SK-N-SH (cell line): ENCODE data around the gene PAMR1. TPM values are rescaled to one million over a fixed set of nuclear protein-coding genes. Genes with fewer than 3 reads are reported as not detected.

ENCODE experiments used
- CTCF ChIA-PET: fragments of 300-600, 350-600 bp; formaldehyde crosslinking; extraction: SDS; loops from one replicate; lab custom pipeline; 2021; lab: Yijun Ruan, JAX
- POLR2A ChIA-PET: fragments of 350-600 bp; sonication (Branson Sonifier 250); formaldehyde crosslinking; extraction: SDS; loops from one replicate; lab custom pipeline; 2020; ENCODE audit warnings: antibody characterized with exemption, inconsistent platforms; lab: Yijun Ruan, JAX
- DNase-seq: peaks from one replicate; pipeline ENCODE4 v3.0.0; 2012
- H2AFZ ChIP-seq: fragments of 200-600 bp; sonication (generic); 2 replicates; pipeline ENCODE4 v1.8.1; 2016; ENCODE audit warnings: antibody characterized with exemption, mild to moderate bottlenecking, low read depth
- H3F3A ChIP-seq: fragments of 200-600 bp; sonication (generic); replicated peaks from 2 replicates; pipeline ENCODE3; 2016; ENCODE audit warnings: antibody characterized with exemption, mild to moderate bottlenecking; ENCODE audit not compliant: insufficient read depth
- H3K27ac ChIP-seq, 2 experiments: fragments of 200-500 bp in 1 of 2; fragments of 200-600 bp in 1 of 2; sonication (Bioruptor generic) in 1 of 2; sonication (generic), shearing (Covaris generic) in 1 of 2; 2 replicates each; pipeline versions ENCODE4 v1.5.1 to v1.6.1; 2014 to 2016; ENCODE audit warnings: low read depth in 2 of 2, inconsistent platforms in 1 of 2, low read length in 1 of 2, mild to moderate bottlenecking in 1 of 2, mixed read lengths in 1 of 2
- H3K27me3 ChIP-seq: fragments of 200-600 bp; sonication (generic), shearing (Covaris generic); 2 replicates; pipeline ENCODE4 v1.6.1; 2016; ENCODE audit warnings: mixed run types; ENCODE audit not compliant: insufficient read depth
- H3K36me3 ChIP-seq, 2 experiments: fragments of 200-500 bp in 1 of 2; fragments of 200-600 bp in 1 of 2; sonication (Bioruptor generic) in 1 of 2; sonication (generic) in 1 of 2; replicated peaks in 1 of 2; 2 replicates each; pipeline versions ENCODE3 to v1.5.1; 2014 to 2016; ENCODE audit warnings: low read length in 1 of 2, mild to moderate bottlenecking in 1 of 2; ENCODE audit not compliant: insufficient read depth in 2 of 2, control insufficient read depth in 1 of 2
- H3K4me1 ChIP-seq, 2 experiments: fragments of 200-500 bp in 1 of 2; fragments of 200-600 bp in 1 of 2; sonication (Bioruptor generic) in 1 of 2; sonication (generic), shearing (Covaris generic) in 1 of 2; 2 replicates each; pipeline versions ENCODE4 v1.5.1 to v1.6.1; 2014 to 2016; ENCODE audit warnings: low read depth in 1 of 2, low read length in 1 of 2, mixed run types in 1 of 2; ENCODE audit not compliant: insufficient read depth in 2 of 2, control insufficient read depth in 1 of 2
- H3K4me2 ChIP-seq: fragments of 200-600 bp; sonication (generic), shearing (Covaris generic); 2 replicates; pipeline ENCODE4 v1.6.1; 2017; ENCODE audit warnings: mixed run types
- H3K4me3 ChIP-seq, 2 experiments: fragments of 200-500 bp in 1 of 2; fragments of 200-600 bp in 1 of 2; sonication (Bioruptor generic) in 1 of 2; sonication (generic), shearing (Covaris generic) in 1 of 2; 2 replicates each; pipeline versions ENCODE4 v1.5.1 to v1.8.1; 2014 to 2016; ENCODE audit warnings: low read depth in 2 of 2, inconsistent platforms in 1 of 2, low read length in 1 of 2, mild to moderate bottlenecking in 1 of 2, mixed read lengths in 1 of 2, moderate library complexity in 1 of 2
- H3K79me2 ChIP-seq: fragments of 200-600 bp; sonication (generic); 2 replicates; pipeline ENCODE4 v1.8.1; 2017; ENCODE audit warnings: mild to moderate bottlenecking; ENCODE audit not compliant: insufficient read depth
- H3K9ac ChIP-seq: fragments of 200-600 bp; sonication (generic); 2 replicates; pipeline ENCODE4 v1.6.1; 2017; ENCODE audit warnings: mixed run types
- H3K9me2 ChIP-seq: fragments of 200-600 bp; sonication (generic); 2 replicates; pipeline ENCODE4 v1.6.1; 2017; ENCODE audit warnings: mixed run types
- H3K9me3 ChIP-seq: fragments of 200-600 bp; sonication (generic); 2 replicates; pipeline ENCODE4 v1.6.1; 2017; ENCODE audit warnings: mixed run types, mild to moderate bottlenecking, moderate library complexity
- H4K20me1 ChIP-seq: fragments of 200-600 bp; sonication (generic); 2 replicates; pipeline ENCODE4 v1.6.1; 2017; ENCODE audit warnings: mild to moderate bottlenecking, mixed run types; ENCODE audit not compliant: insufficient read depth
- CHD2 ChIP-seq: fragments of 150-350 bp; IDR thresholded peaks from 2 replicates; pipeline ENCODE4 v1.6.1; 2018; ENCODE audit warnings: low read length; ENCODE audit not compliant: partially characterized antibody
- ELF1 ChIP-seq: IDR thresholded peaks from 2 replicates; pipeline ENCODE4 v1.4.0; 2012
- EP300 ChIP-seq, 2 experiments: IDR thresholded peaks; 2 replicates each; pipeline versions ENCODE4 v1.4.0 to v1.6.1; 2012; ENCODE audit warnings: borderline replicate concordance in 1 of 2, low read depth in 1 of 2, low read length in 1 of 2
- EZH2phosphoT487 ChIP-seq: fragments of 200-600 bp; sonication (generic); IDR thresholded peaks from 2 replicates; pipeline ENCODE4 v1.6.1; 2017; ENCODE audit warnings: low read depth, mixed run types, mild to moderate bottlenecking, antibody characterized with exemption, moderate library complexity, borderline replicate concordance
- FOSL2 ChIP-seq: IDR thresholded peaks from 2 replicates; pipeline ENCODE4 v1.4.0; 2012; ENCODE audit warnings: low read depth, mild to moderate bottlenecking, moderate library complexity, borderline replicate concordance
- GABPA ChIP-seq: IDR thresholded peaks from 2 replicates; pipeline ENCODE4 v1.4.0; 2012; ENCODE audit warnings: low read depth, mild to moderate bottlenecking
- IRF3 ChIP-seq: fragments of 150-350 bp; IDR thresholded peaks from 2 replicates; pipeline ENCODE4 v1.6.1; 2016; ENCODE audit warnings: mild to moderate bottlenecking, low read depth, low read length
- JUND ChIP-seq: IDR thresholded peaks from 2 replicates; pipeline ENCODE4 v1.4.0; 2012
- NRF1 ChIP-seq: IDR thresholded peaks from 2 replicates; pipeline ENCODE4 v1.6.1; 2012; ENCODE audit warnings: low read depth, mild to moderate bottlenecking, low read length
- PBX3 ChIP-seq: IDR thresholded peaks from 2 replicates; pipeline ENCODE4; 2012
- POLR2AphosphoS5 ChIP-seq: IDR thresholded peaks from 2 replicates; pipeline ENCODE4 v1.6.1; 2012; ENCODE audit warnings: low read depth, low read length
- RCOR1 ChIP-seq: fragments of 150-350 bp; IDR thresholded peaks from 2 replicates; pipeline ENCODE4 v1.6.1; 2017; ENCODE audit warnings: antibody characterized with exemption, low read length
- REST ChIP-seq: IDR thresholded peaks from 2 replicates; pipeline ENCODE4 v1.6.1; 2012; ENCODE audit warnings: mild to moderate bottlenecking, low read depth, low read length, moderate library complexity
- RXRA ChIP-seq: IDR thresholded peaks from 2 replicates; pipeline ENCODE4 v1.4.0; 2012; ENCODE audit warnings: low read depth, mild to moderate bottlenecking, borderline replicate concordance
- SMC3 ChIP-seq: IDR thresholded peaks from 2 replicates; pipeline ENCODE4 v1.6.1; 2012; ENCODE audit warnings: low read depth, low read length, improper control_type of control experiment
- TAF1 ChIP-seq: IDR thresholded peaks from 2 replicates; pipeline ENCODE4 v1.6.1; 2012; ENCODE audit warnings: low read depth, mild to moderate bottlenecking, low read length, moderate library complexity, borderline replicate concordance
- TCF12 ChIP-seq: IDR thresholded peaks from 2 replicates; pipeline ENCODE4 v1.4.0; 2012
- YY1 ChIP-seq: IDR thresholded peaks from 2 replicates; pipeline ENCODE4 v1.4.0; 2012; ENCODE audit warnings: low read depth, mild to moderate bottlenecking
- ZBTB33 ChIP-seq: IDR thresholded peaks from 2 replicates; pipeline ENCODE4 v1.4.0; 2012; ENCODE audit warnings: low read depth, borderline replicate concordance
- WGBS: methylation state at CpG from one replicate; pipeline ENCODE4 v1.1.6; 2017; ENCODE audit warnings: low lambda C conversion rate; 5-methylcytosine and 5-hydroxymethylcytosine counted together
- polyA plus RNA-seq, 3 experiments: library from polyadenylated mRNA; depleted of rRNA; stranded (reverse); fragments of >200 nt; gene quantifications; 2 replicates each; pipeline ENCODE4 v1.2.3, GENCODE V29; 2012

The PAMR1 gene
- polyA plus RNA-seq, 1 of the 3 experiments (the other 2 are of a cell fraction), result 0.31 TPM

- Histone ChIP-seq H3K9ac (no peak overlapping the region), H3K9me2 (no peaks in the 10 kb centered on the region), H3K36me3 (no peaks in the 10 kb centered on the region)
- POLR2A ChIA-PET, result no interaction called here
- TF ChIP-seq TCF12 (no peak), TAF1 (no peak), EP300 (IDR thresholded peaks at IDR 0.05; ENCODE audit: borderline replicate concordance in 1 of 2, low read depth in 1 of 2, low read length in 1 of 2) (no peak), GABPA (no peak), REST (no peak), CHD2 (no peak), IRF3 (no peak), YY1 (no peak), SMC3 (no peak), RXRA (no peak), ZBTB33 (no peak), ELF1 (no peak), RCOR1 (no peak), JUND (no peak), EZH2phosphoT487 (no peak), NRF1 (no peak), FOSL2 (no peak), PBX3 (no peak), POLR2AphosphoS5 (no peak)
- TF ChIP-seq, all 33 proteins: peak for 0
- no peaks in the 10 kb centered on the region for H3K27me3 ChIP-seq
- no peak overlapping the region for H3K27ac ChIP-seq
- no peak overlapping the region for H3K4me3 ChIP-seq
- CTCF ChIA-PET, result interaction anchor here (1.1 to 1.4 kb wide), 2 partner anchors 9 to 39 kb away, joined by 3 to 4 read pairs; no protein-coding TSS in a partner anchor
- WGBS, result 84% methylated on average over 5 of the region's 5 CpGs
- peaks cover 0 to 22% of the 10 kb centered on the region in 2 experiments; a peak in 3 of 4 replicates for H3K4me1 ChIP-seq
- no peak for DNase-seq
- no peaks in the 10 kb centered on the region for H3F3A ChIP-seq
- no peak overlapping the region for H2AFZ ChIP-seq
- H3K9me3 ChIP-seq, result no peaks in the 10 kb centered on the region
- no peak overlapping the region for H3K4me2 ChIP-seq
- no peaks in the 10 kb centered on the region for H4K20me1 ChIP-seq
- no peaks in the 10 kb centered on the region for H3K79me2 ChIP-seq
These were observed 1.6 kb downstream of the PAMR1 start for GRCh38 chr11:35523861-35524260.
